ENCODE measurements around the gene MRPS6.

The MRPS6 gene

DNA sequence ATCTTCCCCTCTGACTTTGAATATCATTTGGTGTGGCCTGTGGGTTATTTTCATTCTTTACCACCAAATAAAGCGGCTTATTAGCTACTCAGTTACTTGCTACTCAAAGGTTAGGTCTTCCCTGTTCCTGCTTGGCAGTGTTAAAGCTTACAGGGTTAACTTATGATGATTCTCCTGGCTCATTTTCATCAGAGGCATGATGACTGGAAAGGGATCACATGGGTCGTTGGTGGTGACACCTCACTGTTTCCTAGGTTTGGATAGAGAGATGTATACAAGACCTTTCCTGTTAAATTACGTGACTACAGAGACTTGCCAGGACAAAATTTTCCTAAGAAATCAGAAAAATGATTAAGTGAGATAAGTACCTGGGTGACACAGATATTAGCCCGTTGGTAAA lies 27.4 kb downstream of the MRPS6 start:
- no peak overlapping the region for H2AFZ ChIP-seq (ENCODE audit: low read depth, low read length)

DNA sequence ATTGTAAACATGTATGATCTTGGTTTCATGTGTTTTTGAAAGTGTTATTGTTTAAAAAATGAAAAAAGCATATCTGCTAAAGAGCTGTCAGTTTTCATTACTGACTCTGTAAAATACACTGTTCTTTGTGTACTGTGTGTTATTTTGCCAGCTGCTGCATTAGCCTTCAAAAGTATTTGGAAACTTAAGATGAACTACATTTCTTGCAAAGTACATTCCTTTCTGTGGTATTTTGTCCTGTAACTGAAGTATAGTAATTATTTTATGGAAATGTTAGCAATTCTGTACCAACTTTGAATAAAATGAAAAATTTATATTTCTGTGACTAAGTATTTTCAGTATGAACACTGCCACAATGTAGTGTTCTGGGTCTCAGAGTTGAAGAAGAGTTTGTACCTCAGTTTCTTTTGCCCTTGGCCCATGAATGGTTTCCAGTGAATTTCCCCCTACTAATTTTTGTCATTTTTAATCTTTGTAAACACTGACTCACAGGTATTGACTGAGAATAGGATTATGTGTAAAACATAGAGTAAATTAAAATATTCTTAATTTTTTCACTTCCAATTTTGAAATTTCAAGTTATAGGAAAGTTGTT lies 32.7 kb downstream of the MRPS6 start:
- Histone ChIP-seq H3K79me2 (ENCODE audit: low read length) (peaks cover 28% of the 10 kb centered on the region), H2AFZ (ENCODE audit: low read depth, low read length) (no peak overlapping the region)

More for the DNA sequence above, 27.4 kb downstream of the MRPS6 start:
- Histone ChIP-seq H3K4me2 (ENCODE audit: low read length) (no peak overlapping the region), H4K20me1 (ENCODE audit: insufficient read depth, low read length) (peaks cover 21% of the 10 kb centered on the region; the same call in 1 of the 2 replicates), H3K4me3 (ENCODE audit: low read length) (no peak overlapping the region), H3K9me3 (ENCODE audit: insufficient read depth, low read length) (no peaks in the 10 kb centered on the region), H3K36me3 (replicated peaks; ENCODE audit: low read depth, low read length) (peaks cover 21% of the 10 kb centered on the region), H3K79me2 (ENCODE audit: low read length) (peaks cover 75% of the 10 kb centered on the region), H3K4me1 (ENCODE audit: low read length) (peaks cover 8% of the 10 kb centered on the region), H3K27me3 (ENCODE audit: low read depth, low read length) (no peaks in the 10 kb centered on the region), H3K9ac (ENCODE audit: low read length) (no peak overlapping the region), H3K27ac (ENCODE audit: low read length) (no peak overlapping the region)
- TF ChIP-seq, protein P1, sequence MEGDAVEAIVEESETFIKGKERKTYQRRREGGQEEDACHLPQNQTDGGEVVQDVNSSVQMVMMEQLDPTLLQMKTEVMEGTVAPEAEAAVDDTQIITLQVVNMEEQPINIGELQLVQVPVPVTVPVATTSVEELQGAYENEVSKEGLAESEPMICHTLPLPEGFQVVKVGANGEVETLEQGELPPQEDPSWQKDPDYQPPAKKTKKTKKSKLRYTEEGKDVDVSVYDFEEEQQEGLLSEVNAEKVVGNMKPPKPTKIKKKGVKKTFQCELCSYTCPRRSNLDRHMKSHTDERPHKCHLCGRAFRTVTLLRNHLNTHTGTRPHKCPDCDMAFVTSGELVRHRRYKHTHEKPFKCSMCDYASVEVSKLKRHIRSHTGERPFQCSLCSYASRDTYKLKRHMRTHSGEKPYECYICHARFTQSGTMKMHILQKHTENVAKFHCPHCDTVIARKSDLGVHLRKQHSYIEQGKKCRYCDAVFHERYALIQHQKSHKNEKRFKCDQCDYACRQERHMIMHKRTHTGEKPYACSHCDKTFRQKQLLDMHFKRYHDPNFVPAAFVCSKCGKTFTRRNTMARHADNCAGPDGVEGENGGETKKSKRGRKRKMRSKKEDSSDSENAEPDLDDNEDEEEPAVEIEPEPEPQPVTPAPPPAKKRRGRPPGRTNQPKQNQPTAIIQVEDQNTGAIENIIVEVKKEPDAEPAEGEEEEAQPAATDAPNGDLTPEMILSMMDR (IDR thresholded peaks at IDR 0.05; ENCODE audit: low read depth, low read length), result no peak
- TF ChIP-seq EZH2phosphoT487 (IDR thresholded peaks at IDR 0.05; ENCODE audit: low read depth), result no peak

DNA sequence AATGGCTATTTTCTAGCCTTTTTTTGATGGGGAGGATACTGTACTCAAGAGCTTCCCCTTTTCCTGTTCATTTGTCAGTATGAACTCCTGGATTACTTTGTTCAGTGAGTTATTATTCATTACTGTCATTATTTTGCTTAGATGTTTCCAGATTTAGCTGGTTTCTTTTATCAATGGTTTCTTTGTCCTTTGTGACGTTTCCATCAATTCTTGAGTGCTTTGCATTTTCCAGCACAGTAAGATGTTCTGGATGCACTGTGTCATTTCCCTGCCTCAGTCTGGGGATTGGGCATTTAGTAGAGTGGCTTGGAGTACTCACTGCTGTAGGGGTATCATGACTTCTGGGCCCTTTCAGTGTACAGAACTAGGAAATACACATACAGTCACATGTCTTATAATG lies 34.2 kb downstream of the MRPS6 start:
- peaks cover 13% of the 10 kb centered on the region for H3K79me2 ChIP-seq (ENCODE audit: low read length)
- H3K9ac ChIP-seq (ENCODE audit: low read length), result no peak overlapping the region
- H3K27me3 ChIP-seq (ENCODE audit: low read depth, low read length), result no peaks in the 10 kb centered on the region
- H3K4me1 ChIP-seq (ENCODE audit: low read length), result no peaks in the 10 kb centered on the region
- H4K20me1 ChIP-seq (ENCODE audit: insufficient read depth, low read length), result no peaks in the 10 kb centered on the region; the same call in 1 of the 2 replicates
- H3K4me2 ChIP-seq (ENCODE audit: low read length), result no peak overlapping the region
- H3K9me3 ChIP-seq (ENCODE audit: insufficient read depth, low read length), result no peaks in the 10 kb centered on the region
- TF ChIP-seq EZH2phosphoT487 (IDR thresholded peaks at IDR 0.05; ENCODE audit: low read depth), result no peak
- TF ChIP-seq, protein P1 (IDR thresholded peaks at IDR 0.05; ENCODE audit: low read depth, low read length), result no peak
- peaks cover 4% of the 10 kb centered on the region for H3K36me3 ChIP-seq (replicated peaks; ENCODE audit: low read depth, low read length)
- no peak overlapping the region for H3K27ac ChIP-seq (ENCODE audit: low read length)
- H2AFZ ChIP-seq (ENCODE audit: low read depth, low read length), result no peak overlapping the region
- no peak overlapping the region for H3K4me3 ChIP-seq (ENCODE audit: low read length)

More for the DNA sequence above, 32.7 kb downstream of the MRPS6 start:
- Histone ChIP-seq H3K27me3 (ENCODE audit: low read depth, low read length) (no peaks in the 10 kb centered on the region), H3K4me2 (ENCODE audit: low read length) (no peak overlapping the region), H3K36me3 (replicated peaks; ENCODE audit: low read depth, low read length) (peaks cover 4% of the 10 kb centered on the region), H3K9me3 (ENCODE audit: insufficient read depth, low read length) (no peaks in the 10 kb centered on the region), H3K4me3 (ENCODE audit: low read length) (no peak overlapping the region), H3K9ac (ENCODE audit: low read length) (no peak overlapping the region), H3K4me1 (ENCODE audit: low read length) (no peaks in the 10 kb centered on the region), H3K27ac (ENCODE audit: low read length) (no peak overlapping the region), H4K20me1 (ENCODE audit: insufficient read depth, low read length) (peaks cover 4% of the 10 kb centered on the region; the same call in 1 of the 2 replicates)
- TF ChIP-seq, protein P1 (IDR thresholded peaks at IDR 0.05; ENCODE audit: low read depth, low read length), result no peak

DNA sequence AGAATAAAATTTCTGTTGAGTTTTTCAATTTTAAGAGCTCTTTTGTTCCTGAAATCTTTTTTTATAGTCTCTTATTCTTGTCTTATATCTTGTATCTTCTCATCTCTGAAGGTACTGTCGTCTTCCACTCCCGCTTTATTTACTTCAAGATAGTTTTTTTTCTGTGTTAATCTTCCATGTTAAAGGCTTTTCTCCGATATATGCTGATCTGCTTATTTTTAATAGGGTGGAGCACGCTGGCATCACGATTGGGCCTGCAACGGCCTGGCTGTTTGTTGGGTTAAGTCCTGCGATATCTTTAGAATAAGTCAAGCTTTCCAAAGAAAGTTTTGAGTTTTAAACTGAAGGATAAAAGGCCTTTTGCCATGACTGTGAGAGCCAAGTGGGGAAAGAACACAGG lies 35.7 kb downstream of the MRPS6 start:
- Histone ChIP-seq H3K27me3 (ENCODE audit: low read depth, low read length) (no peaks in the 10 kb centered on the region), H3K9ac (ENCODE audit: low read length) (no peak overlapping the region), H3K9me3 (ENCODE audit: insufficient read depth, low read length) (no peaks in the 10 kb centered on the region), H4K20me1 (ENCODE audit: insufficient read depth, low read length) (no peaks in the 10 kb centered on the region), H3K27ac (ENCODE audit: low read length) (no peak overlapping the region), H3K79me2 (ENCODE audit: low read length) (peaks cover 4% of the 10 kb centered on the region; the same call in 1 of the 2 replicates), H3K36me3 (replicated peaks; ENCODE audit: low read depth, low read length) (no peaks in the 10 kb centered on the region), H3K4me1 (ENCODE audit: low read length) (no peaks in the 10 kb centered on the region), H3K4me3 (ENCODE audit: low read length) (no peak overlapping the region), H3K4me2 (ENCODE audit: low read length) (no peak overlapping the region), H2AFZ (ENCODE audit: low read depth, low read length) (no peak overlapping the region)
- TF ChIP-seq, protein P1 (IDR thresholded peaks at IDR 0.05; ENCODE audit: low read depth, low read length), result no peak
- no peak for TF ChIP-seq EZH2phosphoT487 (IDR thresholded peaks at IDR 0.05; ENCODE audit: low read depth)
